COLO829 (cell line): ENCODE measurements around the gene RECK.
"Not testable (repeated sequence)": the region's sequence is repeated elsewhere in the genome, so short reads cannot be mapped to it uniquely, and the experiment has no call there.

Experiments used
- DNase-seq: peaks from one replicate; pipeline ENCODE4 v3.0.0; 2012; ENCODE audit warnings: low spot score

Gene RECK

DNA sequence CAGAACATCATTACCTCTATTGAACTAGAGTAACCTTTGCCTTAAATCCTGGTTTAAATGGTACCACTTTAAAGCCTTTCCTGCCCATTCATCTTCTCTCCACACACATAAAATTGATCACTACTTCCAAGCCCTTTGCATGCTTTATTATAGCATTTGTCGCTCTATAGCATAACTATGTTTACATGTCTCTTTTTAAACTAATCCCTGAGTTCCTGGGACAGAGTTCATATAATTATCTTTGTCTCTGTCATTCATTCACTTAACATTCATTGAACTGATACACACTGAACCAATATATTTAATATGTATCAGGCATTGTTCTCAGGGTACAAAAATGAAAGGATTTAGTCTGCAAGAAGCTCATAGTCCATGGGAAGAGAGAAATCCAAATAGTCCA is 37.3 kb downstream of the RECK start:
- DNase-seq = no peak

DNA sequence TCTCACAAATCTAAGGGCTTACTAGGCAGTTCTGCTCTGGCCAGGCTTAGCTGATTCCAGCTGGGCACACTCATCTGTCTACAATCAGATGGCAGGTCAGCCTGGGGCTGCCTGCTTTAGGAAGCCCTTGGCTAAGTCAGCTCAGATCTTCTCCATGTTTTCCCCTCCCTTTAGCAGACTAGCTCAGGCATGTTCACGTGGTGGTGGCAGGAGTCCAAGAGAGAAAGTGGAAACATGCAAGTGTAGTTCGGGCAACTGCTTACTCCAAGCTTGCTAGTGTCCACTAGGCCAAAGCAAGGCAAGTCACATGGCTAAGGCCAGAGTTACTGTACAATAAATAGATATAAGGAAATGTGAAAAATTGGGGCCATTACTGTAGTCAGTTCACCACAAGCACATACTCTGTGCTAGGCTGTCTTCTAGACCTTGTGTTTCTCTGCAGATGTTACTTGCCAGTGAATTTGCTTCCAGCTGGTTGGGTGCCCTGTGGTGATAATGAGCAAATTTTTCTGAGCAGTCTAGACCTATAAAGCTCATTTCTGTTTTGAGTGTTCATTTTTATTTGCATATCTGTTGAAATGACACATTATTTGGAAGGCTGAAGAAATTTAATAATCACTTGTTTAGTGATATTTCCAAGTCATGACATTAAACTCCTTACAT is 38.3 kb downstream of the RECK start:
- DNase-seq = peak; percentile 38

DNA sequence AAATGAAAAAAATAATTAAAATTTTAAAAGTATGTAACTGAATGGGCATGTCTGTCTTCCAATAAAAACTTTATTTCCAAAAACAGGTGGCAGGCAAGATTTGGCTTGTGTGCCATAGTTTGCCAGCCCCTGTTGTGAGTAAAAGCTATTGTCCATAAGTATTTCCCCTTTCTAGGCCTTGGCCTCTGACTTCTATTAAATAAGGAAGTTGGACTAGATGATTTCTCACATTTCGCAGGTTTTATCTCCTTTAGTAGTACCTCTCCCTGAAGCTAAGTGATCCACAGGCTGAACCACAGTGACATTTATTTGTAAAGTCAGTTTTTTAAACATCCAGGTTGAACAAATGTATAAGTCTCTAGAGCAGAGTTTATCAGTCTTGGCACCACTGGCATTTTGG is 41.3 kb downstream of the RECK start:
- no peak for DNase-seq

DNA sequence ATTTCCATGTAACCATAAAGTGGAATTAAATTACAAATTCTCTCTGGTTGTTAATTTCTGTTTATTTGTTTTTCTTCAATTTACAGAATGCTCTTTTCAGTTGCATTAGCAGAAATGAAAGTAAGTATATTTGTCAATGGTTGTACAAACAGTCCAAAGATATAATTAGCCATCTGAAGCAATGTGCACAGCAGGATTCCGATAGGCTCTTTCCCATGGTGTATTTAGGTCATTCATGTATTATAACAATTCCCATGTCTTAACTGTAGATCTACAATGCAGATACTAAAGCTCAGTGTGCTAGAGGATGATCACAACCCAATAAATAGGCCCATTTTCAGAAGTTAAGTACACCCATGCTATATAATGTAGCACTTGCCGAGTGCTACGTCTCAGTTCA is 43.8 kb downstream of the RECK start:
- DNase-seq = no peak

DNA sequence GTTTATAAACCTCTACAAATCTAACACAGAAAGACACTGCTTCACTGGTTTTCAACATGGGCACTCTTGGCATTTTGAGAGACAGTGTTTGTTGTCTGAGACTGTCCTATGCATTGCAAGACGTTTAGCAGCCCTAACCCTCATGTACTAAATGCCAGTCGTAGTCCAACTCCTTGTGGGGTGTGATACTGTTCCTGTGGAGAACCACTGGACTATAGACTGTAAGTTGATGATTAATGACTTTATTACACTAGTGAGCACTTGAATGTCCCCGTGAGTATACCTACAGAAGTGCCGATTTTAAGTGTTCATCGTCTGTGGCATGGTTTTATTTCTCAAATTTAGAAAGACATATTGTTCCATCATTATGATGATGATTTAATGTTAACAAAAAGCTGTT is 46.2 kb downstream of the RECK start:
- no peak for DNase-seq

DNA sequence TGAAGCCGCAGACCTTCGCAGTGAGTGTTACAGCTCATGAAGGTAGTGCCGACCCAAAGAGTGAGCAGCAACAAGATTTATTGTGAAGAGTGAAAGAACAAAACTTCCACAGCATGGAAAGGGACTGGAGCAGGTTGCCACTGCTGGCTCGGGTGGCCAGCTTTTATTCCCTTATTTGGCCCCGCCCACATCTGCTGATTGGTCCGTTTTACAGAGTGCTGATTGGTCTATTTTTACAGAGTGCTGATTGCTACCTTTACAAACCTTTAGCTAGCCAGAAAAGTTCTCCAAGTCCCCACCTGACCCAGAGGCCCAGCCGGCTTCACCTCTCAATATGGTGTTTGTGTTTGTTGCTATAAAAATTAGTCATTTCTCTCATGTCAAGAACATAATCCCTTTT is 49.7 kb downstream of the RECK start:
- DNase-seq = no peak

DNA sequence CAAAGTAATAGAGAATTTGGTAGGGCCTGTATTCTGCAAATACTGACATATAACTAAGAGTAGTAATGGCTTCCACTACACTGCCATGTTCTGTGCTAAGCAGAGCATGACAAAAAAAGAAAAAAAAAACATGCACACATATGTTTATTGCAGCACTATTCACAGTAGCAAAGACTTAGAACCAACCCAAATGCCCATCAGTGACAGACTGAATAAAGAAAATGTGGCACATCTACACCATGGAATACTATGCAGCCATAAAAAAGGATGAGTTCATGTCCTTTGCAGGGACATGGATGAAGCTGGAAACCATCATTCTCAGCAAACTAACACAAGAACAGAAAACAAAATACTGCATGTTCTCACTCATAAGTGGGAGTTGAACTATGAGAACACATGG is 50.3 kb downstream of the RECK start:
- DNase-seq = not testable (repeated sequence)

DNA sequence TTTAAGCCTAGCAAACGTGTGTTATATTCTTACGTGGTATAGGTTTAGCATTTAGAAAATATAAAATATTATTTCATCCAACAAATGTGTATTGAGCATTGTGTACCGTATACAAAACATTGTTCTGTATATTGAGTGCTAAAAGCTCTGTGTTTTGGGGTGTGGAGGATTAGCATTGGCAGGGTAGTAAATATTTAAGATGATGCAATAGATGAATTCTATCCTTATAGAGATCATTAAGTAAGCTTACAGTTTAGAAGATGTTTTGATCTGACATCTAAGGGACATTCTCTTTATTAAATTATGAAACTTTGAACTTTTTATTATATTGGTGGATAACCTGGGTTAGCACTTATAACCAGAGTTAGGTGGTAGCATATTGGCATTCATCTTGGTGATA is 51.3 kb downstream of the RECK start:
- no peak for DNase-seq

DNA sequence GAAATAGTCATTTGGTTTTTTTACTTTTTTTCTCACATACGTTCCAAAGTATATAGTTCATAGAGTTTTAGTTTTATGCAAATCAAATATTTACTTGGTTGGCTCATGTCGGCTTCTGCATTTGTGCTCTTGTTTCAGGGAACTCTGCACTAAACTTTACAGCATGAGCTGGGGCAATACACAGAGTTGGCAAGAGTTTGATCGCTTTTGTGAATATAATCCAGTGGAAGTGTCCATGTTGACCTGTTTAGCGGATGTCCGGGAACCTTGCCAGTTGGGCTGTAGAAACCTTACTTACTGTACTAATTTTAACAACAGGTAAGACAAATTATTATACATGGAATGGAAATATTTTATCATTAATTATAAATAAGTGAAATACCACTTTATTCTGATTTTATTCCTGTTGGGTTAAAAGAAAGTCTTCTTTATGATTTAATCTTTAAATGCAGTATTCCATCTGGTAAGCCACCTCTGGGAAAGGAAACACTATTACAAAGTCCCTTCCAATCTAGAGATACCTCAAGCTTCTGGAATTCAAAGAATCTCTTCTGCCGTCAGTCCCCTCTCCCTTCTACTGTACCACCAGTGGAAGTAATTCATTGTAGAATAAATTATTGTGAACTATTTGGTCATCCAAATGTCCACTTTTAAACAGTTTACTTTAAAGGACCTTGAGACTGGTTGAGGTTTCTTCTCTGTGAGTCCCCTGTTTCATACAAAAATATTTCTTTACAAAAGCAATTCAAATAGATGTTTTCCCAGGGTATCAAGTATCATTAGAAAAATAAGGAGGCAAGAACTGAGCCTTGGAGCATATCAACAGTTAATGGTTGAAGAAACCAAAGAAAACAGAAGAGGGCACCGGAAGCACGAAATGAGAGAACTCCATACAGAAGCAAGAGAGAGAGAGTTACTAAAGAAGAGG is 54.6 kb downstream of the RECK start:
- no peak for DNase-seq

DNA sequence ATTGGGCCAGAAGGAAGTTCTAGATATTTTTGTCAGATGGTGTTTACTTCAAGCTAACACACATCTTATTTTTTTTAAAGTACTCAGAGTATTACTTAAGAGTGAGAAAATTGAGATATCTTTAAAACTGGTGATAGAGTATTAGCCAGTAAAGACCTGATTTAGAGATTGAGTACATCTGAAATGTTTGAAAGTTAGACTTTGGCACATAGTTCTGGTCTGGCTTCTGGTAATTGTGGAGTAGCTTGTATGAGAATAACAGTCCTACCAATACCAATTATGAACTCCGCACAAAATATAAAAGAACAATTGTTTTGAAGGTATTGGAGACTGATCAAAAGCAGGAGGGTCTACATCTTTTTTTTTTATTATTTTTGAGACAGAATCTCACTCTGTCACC is 55.3 kb downstream of the RECK start:
- no peak for DNase-seq

DNA sequence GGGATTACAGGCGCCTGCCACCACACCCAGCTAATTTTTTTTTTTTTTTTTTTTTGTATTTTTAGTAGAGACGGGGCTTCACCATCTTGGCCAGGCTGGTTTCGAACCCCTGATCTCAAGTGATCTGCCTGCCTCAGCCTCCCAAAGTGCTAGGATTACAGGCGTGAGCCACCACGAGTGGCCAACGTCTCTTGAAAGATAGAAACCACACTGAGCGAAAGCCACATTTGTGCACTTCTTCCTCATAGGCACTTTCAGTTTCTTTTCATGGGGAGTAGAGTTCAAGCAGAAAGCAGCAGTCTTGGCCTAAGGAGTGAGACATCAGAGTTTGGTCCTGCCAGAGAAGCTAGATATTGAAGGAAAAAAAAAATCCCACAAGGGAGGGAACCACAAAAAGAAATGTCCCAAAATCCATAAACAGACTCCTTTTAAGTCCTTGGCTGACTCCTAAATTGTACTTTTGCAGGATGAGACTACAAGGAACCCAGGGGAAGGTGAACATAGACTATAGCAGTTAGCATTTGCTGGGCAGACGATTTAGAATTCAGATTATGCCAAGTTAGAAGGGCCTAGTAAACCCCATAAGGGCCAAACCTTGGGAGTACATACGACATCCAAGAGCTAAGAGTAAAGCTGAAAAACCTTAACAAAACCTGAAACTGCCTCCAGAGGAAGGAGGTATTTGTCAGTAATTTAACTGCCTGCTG is 55.9 kb downstream of the RECK start:
- DNase-seq = no peak

DNA sequence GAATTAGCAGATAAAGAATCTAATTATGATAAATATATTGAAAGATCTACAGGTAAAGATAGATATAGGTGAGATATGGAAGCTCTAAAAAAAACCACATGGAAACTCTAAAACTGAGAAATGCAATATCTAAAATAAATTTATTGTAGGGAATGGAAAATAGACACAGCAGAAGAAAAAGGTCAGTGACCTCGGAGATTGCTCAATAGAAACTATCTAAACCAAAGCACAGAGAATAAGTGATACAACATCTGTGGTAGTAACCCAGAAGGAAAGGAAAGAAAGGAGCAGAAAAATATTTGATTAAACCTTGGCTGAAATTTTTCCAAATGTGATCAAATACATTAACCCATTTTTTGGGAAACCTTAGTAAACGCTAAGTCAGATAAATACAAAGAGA is 56.7 kb downstream of the RECK start:
- no peak for DNase-seq

DNA sequence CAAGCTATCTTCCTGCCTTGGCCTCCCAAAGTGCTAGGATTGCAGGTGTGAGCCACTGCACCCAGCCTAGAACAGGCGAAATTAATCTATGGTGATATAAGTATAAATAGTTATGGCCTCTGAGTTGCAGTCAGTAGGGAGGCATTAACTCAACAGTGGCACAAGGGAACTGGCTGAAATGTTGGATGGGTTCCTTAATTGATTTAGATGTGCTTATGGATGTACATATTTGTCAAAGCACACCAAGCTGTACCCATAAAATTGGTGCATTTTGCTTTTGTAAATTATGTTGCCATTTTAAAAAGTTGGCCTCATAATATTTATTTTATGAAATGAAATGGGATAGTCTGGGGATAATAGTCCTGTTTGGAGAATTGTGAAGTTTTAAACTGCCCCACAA is 63.0 kb downstream of the RECK start:
- DNase-seq = no peak

DNA sequence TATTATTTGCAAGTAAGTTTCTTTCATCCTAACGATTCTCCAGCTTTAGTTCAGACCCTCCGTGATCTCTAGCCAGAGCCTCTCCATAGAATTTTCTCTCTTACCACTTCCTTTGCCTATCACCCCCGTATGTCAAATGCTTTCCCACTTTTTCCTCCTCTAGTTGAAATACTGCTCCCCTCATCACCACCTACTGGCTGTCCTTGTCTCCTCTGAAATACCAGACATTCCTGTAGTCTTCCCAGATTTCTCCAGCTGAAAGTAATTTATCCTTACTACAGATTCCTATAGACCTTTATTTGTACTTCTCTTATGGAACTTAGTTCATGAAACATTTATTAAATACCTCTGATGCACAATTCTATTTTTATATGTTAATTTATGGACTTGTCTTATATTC is 63.8 kb downstream of the RECK start:
- no peak for DNase-seq

DNA sequence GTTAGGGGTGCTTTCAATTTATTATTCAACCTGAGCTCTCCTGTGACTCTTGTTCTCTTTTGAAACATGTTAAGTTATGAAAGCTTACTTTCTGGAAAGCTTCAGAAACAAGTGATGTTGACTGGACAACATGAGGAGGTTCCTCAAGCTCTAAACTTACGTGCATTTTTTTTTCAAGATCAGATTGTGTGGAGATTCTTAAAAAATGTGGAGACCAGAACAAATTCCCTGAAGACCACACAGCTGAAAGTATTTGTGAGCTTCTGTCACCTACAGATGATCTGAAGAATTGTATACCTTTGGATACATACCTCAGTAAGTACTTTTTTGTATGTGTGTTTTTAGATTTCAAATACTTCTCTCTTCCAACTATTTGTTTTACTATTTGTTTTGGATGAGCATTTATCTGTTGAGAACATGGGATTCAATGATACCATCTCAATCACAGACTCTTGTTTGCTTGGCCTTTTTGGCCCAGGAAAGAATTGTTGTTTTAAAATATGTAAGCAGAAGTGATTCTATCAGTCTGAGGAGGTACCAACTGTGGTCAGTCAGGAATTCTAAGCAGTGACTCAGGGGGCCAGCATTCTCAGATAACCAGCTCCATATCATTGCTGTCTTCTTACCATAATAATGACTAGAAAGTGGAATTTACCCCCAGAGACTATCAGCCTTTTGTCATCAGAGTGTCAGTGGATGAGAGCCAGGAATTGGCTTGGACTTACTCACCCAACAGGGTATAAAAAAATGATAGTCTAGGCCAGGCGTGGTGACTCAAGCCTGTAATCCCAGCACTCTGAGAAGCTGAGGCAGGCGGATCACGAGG is 65.4 kb downstream of the RECK start:
- peak; percentile 79 for DNase-seq

DNA sequence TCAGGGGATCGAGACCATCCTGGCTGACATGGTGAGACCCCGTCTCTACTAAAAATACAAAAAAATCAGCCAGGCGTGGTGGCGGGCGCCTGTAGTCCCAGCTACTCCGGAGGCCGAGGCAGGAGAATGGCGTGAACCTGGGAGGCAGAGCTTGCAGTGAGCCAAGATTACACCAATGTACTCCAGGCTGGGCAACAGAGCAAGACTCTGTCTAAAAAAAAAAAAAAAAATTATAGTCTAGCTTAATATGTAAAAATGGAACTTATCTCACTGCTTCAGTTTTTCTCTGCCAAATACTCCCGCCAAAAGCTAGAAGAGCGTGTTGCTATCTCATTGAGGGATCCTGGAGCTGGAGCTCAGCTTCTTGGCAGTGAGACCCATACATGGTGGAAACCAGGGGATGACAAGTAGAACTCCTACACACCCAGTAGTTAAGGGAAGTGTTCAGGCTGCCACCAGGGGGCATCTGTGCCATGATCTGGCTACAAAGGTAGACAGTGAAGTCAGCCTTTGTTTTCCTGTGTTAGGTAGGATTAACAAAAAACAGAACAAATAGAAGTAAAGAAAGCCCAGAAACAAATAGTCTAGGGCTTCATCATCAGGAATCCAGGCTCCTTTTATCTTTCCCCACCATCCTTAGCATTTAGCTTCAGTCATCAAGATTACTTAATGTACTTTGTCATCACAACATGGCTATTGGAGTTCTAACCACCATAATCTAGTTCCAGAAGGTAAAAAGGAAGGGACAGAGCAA is 66.2 kb downstream of the RECK start:
- DNase-seq = peak; percentile 79

DNA sequence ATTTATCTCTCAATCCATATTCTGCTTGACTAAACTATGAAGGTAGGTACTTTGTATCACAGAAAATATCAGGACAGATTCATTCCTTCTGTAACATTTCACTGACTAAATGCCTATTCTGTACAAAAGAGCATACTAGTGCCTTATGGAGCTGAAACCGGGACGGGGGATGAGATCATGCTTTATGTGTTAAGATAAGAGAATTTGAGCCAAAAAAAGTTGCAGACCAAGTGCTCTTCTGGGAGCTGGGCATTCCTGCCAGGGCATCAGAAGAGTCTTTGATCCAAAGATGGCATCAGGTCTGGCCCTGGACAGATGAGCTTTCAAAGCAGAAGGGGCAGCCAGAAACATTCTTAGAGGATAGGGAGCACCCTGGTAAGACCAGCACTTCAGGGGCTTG is 72.4 kb downstream of the RECK start:
- DNase-seq = no peak

DNA sequence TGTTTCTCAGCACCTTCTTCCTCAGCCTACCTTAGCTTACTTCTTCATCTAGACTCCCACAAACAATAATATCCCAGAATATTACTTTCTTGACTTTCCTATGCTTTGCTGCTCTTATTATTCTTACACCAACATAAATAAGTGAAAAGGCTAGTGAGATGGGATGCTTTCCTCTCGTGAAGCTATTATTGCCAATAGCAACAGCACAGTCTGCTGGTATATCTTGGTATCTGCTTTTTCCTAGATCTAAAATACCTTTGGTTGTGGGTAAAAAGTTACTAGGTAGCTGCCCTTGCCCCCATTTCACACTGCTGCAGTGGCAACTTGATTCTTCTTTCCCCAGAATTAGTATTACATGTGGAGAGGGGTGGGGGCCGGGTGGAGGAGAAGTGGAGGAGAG is 73.7 kb downstream of the RECK start:
- no peak for DNase-seq

DNA sequence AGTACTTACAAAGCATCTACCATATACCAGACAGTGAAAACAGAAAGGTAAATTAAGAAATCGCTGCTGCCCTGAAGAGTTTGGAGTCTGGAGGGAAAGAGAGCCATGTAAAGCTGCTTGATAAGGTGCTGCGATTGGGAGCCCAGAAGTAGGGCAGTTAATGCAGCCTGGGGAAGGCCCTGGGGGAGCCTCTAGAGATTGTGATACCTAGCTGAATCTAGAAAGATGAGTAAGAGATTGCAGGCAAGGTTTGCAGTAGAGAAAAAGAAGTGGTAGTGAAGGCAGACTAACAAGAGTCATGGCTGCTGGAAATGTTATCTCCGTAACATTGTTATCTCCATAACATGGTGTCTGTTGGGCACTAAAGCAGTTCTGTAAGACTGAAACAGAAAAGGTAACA is 75.8 kb downstream of the RECK start:
- no peak for DNase-seq

DNA sequence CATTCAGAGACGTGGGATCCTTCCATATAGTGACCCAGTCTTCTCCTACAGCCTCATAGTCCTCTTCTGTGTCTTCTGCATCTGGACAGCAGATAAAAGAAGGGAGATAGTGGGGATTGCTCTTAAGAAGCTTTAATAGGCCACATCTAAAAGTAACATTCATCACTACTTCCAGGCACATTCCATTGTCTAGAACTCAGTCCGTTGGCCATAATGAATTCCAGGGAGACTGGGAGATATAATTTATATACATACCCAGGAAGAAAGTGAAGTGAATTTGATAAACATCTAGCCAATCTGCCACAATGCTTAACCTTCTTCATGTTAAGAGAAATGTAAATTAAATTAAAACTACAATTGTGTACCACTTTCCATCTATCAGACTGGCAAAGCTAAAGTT is 77.3 kb downstream of the RECK start:
- no peak for DNase-seq

DNA sequence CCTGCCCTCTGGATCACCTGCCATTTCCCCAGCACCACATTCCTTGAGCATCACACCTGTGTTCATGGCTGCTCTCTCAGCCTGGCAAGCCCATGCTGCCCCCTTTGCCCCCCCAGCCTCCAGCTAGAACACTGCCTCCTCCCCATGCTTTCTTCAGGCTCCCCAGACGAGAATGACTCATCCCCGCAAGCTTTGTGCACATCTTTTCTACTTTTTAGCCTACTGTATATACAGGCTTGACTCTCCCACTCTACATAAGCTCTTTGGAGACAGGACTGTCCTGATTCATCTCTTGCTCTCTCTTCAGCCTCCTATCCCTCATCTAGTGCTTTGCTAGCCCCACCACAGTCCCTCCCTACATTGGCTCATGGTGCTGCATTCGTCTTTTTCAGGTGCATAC is 79.9 kb downstream of the RECK start:
- DNase-seq = no peak
